ENCODE data around the gene NACC2. TPM values are rescaled to one million over a fixed set of nuclear protein-coding genes. Genes with fewer than 3 reads are reported as not detected.
"Not testable (repeated sequence)": the region's sequence is repeated elsewhere in the genome, so short reads cannot be mapped to it uniquely, and the experiment has no call there.

The NACC2 gene
- total and polyA plus RNA-seq, 8 donors, result 4.1 to 69.2 (median 10.0) TPM

- no peaks in the 10 kb centered on the region for H3K27me3 ChIP-seq
- no peak overlapping the region for H3K4me3 ChIP-seq
- no peak for DNase-seq
- no peaks in the 10 kb centered on the region for H3K9me3 ChIP-seq
- 87 to 91% (median 90%) methylated on average over 22 of the region's 22 CpGs for WGBS, 5 donors
- intact Hi-C loops (cut with DNase I; ENCODE audit: low total_unique reads), result loop anchor here (10.0 kb wide), 1 partner anchor 62 kb away; no protein-coding TSS in a partner anchor
- H3K27ac ChIP-seq, result no peak overlapping the region
- TF ChIP-seq, protein P1, sequence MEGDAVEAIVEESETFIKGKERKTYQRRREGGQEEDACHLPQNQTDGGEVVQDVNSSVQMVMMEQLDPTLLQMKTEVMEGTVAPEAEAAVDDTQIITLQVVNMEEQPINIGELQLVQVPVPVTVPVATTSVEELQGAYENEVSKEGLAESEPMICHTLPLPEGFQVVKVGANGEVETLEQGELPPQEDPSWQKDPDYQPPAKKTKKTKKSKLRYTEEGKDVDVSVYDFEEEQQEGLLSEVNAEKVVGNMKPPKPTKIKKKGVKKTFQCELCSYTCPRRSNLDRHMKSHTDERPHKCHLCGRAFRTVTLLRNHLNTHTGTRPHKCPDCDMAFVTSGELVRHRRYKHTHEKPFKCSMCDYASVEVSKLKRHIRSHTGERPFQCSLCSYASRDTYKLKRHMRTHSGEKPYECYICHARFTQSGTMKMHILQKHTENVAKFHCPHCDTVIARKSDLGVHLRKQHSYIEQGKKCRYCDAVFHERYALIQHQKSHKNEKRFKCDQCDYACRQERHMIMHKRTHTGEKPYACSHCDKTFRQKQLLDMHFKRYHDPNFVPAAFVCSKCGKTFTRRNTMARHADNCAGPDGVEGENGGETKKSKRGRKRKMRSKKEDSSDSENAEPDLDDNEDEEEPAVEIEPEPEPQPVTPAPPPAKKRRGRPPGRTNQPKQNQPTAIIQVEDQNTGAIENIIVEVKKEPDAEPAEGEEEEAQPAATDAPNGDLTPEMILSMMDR (IDR thresholded peaks at IDR 0.05), result no peak
- peaks cover 0 to 50% (median 34%) of the 10 kb centered on the region in 4 donors for H3K4me1 ChIP-seq
- peaks cover 0 to 10% (median 2%) of the 10 kb centered on the region in 4 donors for H3K36me3 ChIP-seq
These were observed 32.2 kb downstream of the NACC2 start for GRCh38 chr9:136062657-136063439.

GRCh38 chr9:136061916-136062315 is 33.2 kb downstream of the NACC2 start:
- peaks cover 0 to 59% (median 41%) of the 10 kb centered on the region in 4 donors for H3K4me1 ChIP-seq
- H3K9me3 ChIP-seq, DNase-seq, H3K27ac ChIP-seq, H3K36me3 ChIP-seq, H3K27me3 ChIP-seq, H3K4me3 ChIP-seq: not testable (repeated sequence)
- intact Hi-C loops (cut with DNase I; ENCODE audit: low total_unique reads), result loop anchor here (10.0 kb wide), 1 partner anchor 63 kb away; no protein-coding TSS in a partner anchor
- 93 to 97% (median 96%) methylated on average over 8 of the region's 8 CpGs for WGBS, 5 donors

DNA sequence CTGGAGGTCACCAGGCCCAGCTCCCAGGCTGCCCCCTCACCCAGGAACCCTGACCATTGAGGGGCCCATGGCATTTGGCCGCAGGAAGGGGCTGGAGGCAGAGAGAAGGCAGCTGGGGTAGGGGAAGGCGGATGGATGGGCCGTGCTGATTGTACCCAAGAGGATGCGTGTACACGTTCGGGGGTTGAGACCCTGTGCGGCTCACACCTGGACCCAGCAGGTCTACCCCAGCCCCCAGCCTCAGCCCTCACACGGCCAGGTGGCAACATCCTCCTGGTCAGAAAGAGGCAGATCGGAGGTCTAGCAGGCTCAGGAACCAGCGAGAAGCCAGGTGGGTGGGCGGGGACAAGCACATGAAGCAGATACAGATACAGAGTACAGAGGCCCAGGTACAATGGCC is 33.7 kb downstream of the NACC2 start:
- DNase-seq, result no peak
- no peak overlapping the region for H3K4me3 ChIP-seq
- peaks cover 1 to 62% (median 46%) of the 10 kb centered on the region in 4 donors for H3K4me1 ChIP-seq
- intact Hi-C loops (cut with DNase I; ENCODE audit: low total_unique reads), result loop anchor here (10.0 kb wide), 1 partner anchor 63 kb away; no protein-coding TSS in a partner anchor
- TF ChIP-seq POLR2AphosphoS5 (IDR thresholded peaks at IDR 0.05) (no peak), EP300 (IDR thresholded peaks at IDR 0.05) (no peak), POLR2A (IDR thresholded peaks at IDR 0.05) (no peak)
- TF ChIP-seq, protein P1 (IDR thresholded peaks at IDR 0.05), result no peak
- 87 to 94% (median 90%) methylated on average over 10 to 11 of the region's 11 CpGs for WGBS, 5 donors
- peaks cover 0 to 10% (median 2%) of the 10 kb centered on the region in 4 donors for H3K36me3 ChIP-seq
- H3K27me3 ChIP-seq, result no peaks in the 10 kb centered on the region
- H3K27ac ChIP-seq, result no peak overlapping the region
- no peaks in the 10 kb centered on the region for H3K9me3 ChIP-seq

GRCh38 chr9:136060671-136061371 is 34.3 kb downstream of the NACC2 start:
- TF ChIP-seq, protein P1 (IDR thresholded peaks at IDR 0.05), result no peak
- TF ChIP-seq EP300 (IDR thresholded peaks at IDR 0.05) (no peak), POLR2A (IDR thresholded peaks at IDR 0.05) (no peak), POLR2AphosphoS5 (IDR thresholded peaks at IDR 0.05) (no peak)
- H3K36me3 ChIP-seq, result peaks cover 0 to 10% (median 2%) of the 10 kb centered on the region in 4 donors
- no peak overlapping the region for H3K27ac ChIP-seq
- no peaks in the 10 kb centered on the region for H3K27me3 ChIP-seq
- intact Hi-C loops (cut with DNase I; ENCODE audit: low total_unique reads), result loop anchor here (10.0 kb wide), 1 partner anchor 64 kb away; no protein-coding TSS in a partner anchor
- no peaks in the 10 kb centered on the region for H3K9me3 ChIP-seq
- H3K4me3 ChIP-seq, result no peak overlapping the region
- H3K4me1 ChIP-seq, result peaks cover 7 to 65% (median 50%) of the 10 kb centered on the region in 4 donors
- DNase-seq, result no peak
- 87 to 98% (median 89%) methylated on average over 7 to 19 of the region's 19 CpGs for WGBS, 5 donors
